WTC11 (cell line): ENCODE data around the gene MPST. TPM values are rescaled to one million over a fixed set of nuclear protein-coding genes. Genes with fewer than 3 reads are reported as not detected.

ENCODE experiments used
- ATAC-seq: fragments of 200-7000 bp; cut with Tn5 transposase; 2 replicates; pipeline ENCODE4 v1.10.0; 2021; ENCODE audit warnings: mild to moderate bottlenecking, moderate library complexity
- CTCF ChIA-PET: fragments of 300-600 bp; sonication (Branson Sonifier 250); formaldehyde crosslinking; loops from one replicate; lab custom pipeline; 2021; ENCODE audit warnings: antibody characterized with exemption; lab: Charles Lee
- POLR2A ChIA-PET: fragments of 350-600 bp; sonication (Branson Sonifier 250); formaldehyde crosslinking; loops from one replicate; lab custom pipeline; 2021; ENCODE audit warnings: antibody characterized with exemption; lab: Charles Lee
- DNase-seq: peaks from one replicate; pipeline ENCODE4 v3.0.0; 2021; ENCODE audit warnings: low spot score
- H3K27ac Mint-ChIP-seq: 2 replicates; pipeline ENCODE4 v1.8.0; 2021; ENCODE audit warnings: mixed read lengths
- H3K27me3 Mint-ChIP-seq: 2 replicates; pipeline ENCODE4 v1.8.0; 2021; ENCODE audit warnings: low read depth, mild to moderate bottlenecking, moderate library complexity, mixed read lengths
- H3K36me3 Mint-ChIP-seq: 2 replicates; pipeline ENCODE4 v1.8.0; 2021; ENCODE audit warnings: mixed read lengths
- H3K4me1 Mint-ChIP-seq: 2 replicates; pipeline ENCODE4 v1.8.0; 2022; ENCODE audit warnings: mixed read lengths
- H3K4me3 Mint-ChIP-seq: 2 replicates; pipeline ENCODE4 v1.8.0; 2021; ENCODE audit warnings: mild to moderate bottlenecking, moderate library complexity, mixed read lengths
- H3K9me3 Mint-ChIP-seq: 2 replicates; pipeline ENCODE4 v1.8.0; 2021; ENCODE audit warnings: mixed read lengths
- ESRRA ChIP-seq: sonication (generic); formaldehyde crosslinking; IDR thresholded peaks from 2 replicates; pipeline ENCODE4 v1.8.1; 2022; ENCODE audit warnings: mild to moderate bottlenecking, missing genetic modification reagents, borderline replicate concordance
- FOXP4 ChIP-seq: sonication (generic); formaldehyde crosslinking; IDR thresholded peaks from 2 replicates; pipeline ENCODE4 v1.8.0; 2022; ENCODE audit warnings: mild to moderate bottlenecking, missing genetic modification reagents
- HMGA2 ChIP-seq: fragments of 250-450 bp; sonication (Bioruptor Pico); IDR thresholded peaks from 2 replicates; pipeline ENCODE4 v1.4.0; 2021; ENCODE audit warnings: mild to moderate bottlenecking, moderate library complexity
- MXD4 ChIP-seq: fragments of 250-450 bp; sonication (Bioruptor Pico); IDR thresholded peaks from 2 replicates; pipeline ENCODE4 v1.8.0; 2021; ENCODE audit warnings: mild to moderate bottlenecking, moderate library complexity, borderline replicate concordance
- NFYB ChIP-seq: sonication (generic); formaldehyde crosslinking; conservative IDR thresholded peaks from 2 replicates; pipeline ENCODE4 v1.8.0; 2022; ENCODE audit warnings: low read depth, missing genetic modification reagents
- NR3C1 ChIP-seq: sonication (generic); formaldehyde crosslinking; conservative IDR thresholded peaks from 2 replicates; pipeline ENCODE4 v1.8.1; 2023; ENCODE audit warnings: low read depth, mild to moderate bottlenecking, missing genetic modification reagents
- total RNA-seq: library from RNA; stranded (reverse); gene quantifications from 3 replicates; pipeline ENCODE4 v1.2.3, GENCODE V29; 2021
- TF ChIP-seq, protein P1 (sequence below): sonication (generic); formaldehyde crosslinking; IDR thresholded peaks from 2 replicates; pipeline ENCODE4 v1.8.1; 2022; ENCODE audit warnings: low read depth, missing genetic modification reagents, borderline replicate concordance

MPST gene
- total RNA-seq, 1 experiment from 2014 or later, result 86.6 TPM

- DNase-seq, result no peak
- no peaks in the 10 kb centered on the region for H3K36me3 Mint-ChIP-seq
- TF ChIP-seq ESRRA (CRISPR knock-in tag), result no peak
- TF ChIP-seq FOXP4 (CRISPR knock-in tag), result no peak
- TF ChIP-seq NR3C1 (CRISPR knock-in tag), result no peak
- TF ChIP-seq, protein P1, sequence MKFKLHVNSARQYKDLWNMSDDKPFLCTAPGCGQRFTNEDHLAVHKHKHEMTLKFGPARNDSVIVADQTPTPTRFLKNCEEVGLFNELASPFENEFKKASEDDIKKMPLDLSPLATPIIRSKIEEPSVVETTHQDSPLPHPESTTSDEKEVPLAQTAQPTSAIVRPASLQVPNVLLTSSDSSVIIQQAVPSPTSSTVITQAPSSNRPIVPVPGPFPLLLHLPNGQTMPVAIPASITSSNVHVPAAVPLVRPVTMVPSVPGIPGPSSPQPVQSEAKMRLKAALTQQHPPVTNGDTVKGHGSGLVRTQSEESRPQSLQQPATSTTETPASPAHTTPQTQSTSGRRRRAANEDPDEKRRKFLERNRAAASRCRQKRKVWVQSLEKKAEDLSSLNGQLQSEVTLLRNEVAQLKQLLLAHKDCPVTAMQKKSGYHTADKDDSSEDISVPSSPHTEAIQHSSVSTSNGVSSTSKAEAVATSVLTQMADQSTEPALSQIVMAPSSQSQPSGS (CRISPR knock-in tag), result no peak
- no peak for TF ChIP-seq NFYB
- no peak for TF ChIP-seq HMGA2 (CRISPR knock-in tag)
- TF ChIP-seq MXD4 (CRISPR knock-in tag), result no peak
- TF ChIP-seq, all 79 proteins: peak for 0
- H3K9me3 Mint-ChIP-seq, result no peaks in the 10 kb centered on the region
- no peak overlapping the region for H3K27ac Mint-ChIP-seq
- ATAC-seq, result no peak
- H3K4me1 Mint-ChIP-seq, result peaks cover 8% of the 10 kb centered on the region
- ChIA-PET CTCF (interaction anchor here (0.8 to 1.5 kb wide), 8 partner anchors 20 to 181 kb away, joined by 3 to 9 read pairs (median 4); no protein-coding TSS in a partner anchor), POLR2A (no interaction called here)
- peaks cover 24% of the 10 kb centered on the region for H3K27me3 Mint-ChIP-seq
- H3K4me3 Mint-ChIP-seq, result no peak overlapping the region
Observed at GRCh38 chr22:37079158-37079557, 59.6 kb downstream of the MPST start.

Other genes starting within 250 kb of the MPST start
- 47.9 to 56.3 TPM (median 53.8 TPM) in 3 replicates for gene IFT27, start 243.6 kb upstream of the MPST start, total RNA-seq
- 2.7 to 5.9 TPM (median 4.5 TPM) in 3 replicates for gene PVALB, start 202.7 kb upstream of the MPST start, total RNA-seq
- not detected in 3 replicates for gene NCF4, start 158.7 kb upstream of the MPST start, total RNA-seq
- 0.05 to 0.07 TPM (median 0.07 TPM) in 3 replicates for gene CSF2RB, start 106.1 kb upstream of the MPST start, total RNA-seq
- gene TST, start 295 bp upstream of the MPST start, total RNA-seq, result 24.4 to 33.3 TPM (median 32.8 TPM) in 3 replicates
- 29.4 to 36.3 TPM (median 31.5 TPM) in 3 replicates for gene KCTD17, start 32.0 kb downstream of the MPST start, total RNA-seq
- 0.11 to 0.14 TPM in 2 of 3 replicates, not detected in the other for gene TMPRSS6, start 90.0 kb downstream of the MPST start, total RNA-seq
- gene IL2RB, start 130.2 kb downstream of the MPST start, total RNA-seq, result 0.92 to 1.4 TPM (median 1.1 TPM) in 3 replicates
- gene C1QTNF6, start 168.5 kb downstream of the MPST start, total RNA-seq, result 5.7 to 6.4 TPM (median 5.9 TPM) in 3 replicates
- 0.21 to 0.25 TPM (median 0.22 TPM) in 3 replicates for gene SSTR3, start 192.7 kb downstream of the MPST start, total RNA-seq
- gene RAC2, start 224.5 kb downstream of the MPST start, total RNA-seq, result 3.6 to 4.9 TPM (median 4.9 TPM) in 3 replicates